HEK293 (cell line): Measurements from ENCODE around the gene C14orf119.
A peak's percentile ranks its signal among the peaks of the same experiment; 100 is the strongest.

Experiments used
- CTCF ChIA-PET: fragments of 350-600 bp; formaldehyde crosslinking; extraction: SDS; loops from one replicate; lab custom pipeline; 2021; ENCODE audit warnings: antibody characterized with exemption; lab: Yijun Ruan, JAX
- POLR2A ChIA-PET: fragments of 300-600 bp; formaldehyde crosslinking; extraction: SDS; loops from one replicate; lab custom pipeline; 2020; ENCODE audit warnings: antibody characterized with exemption, inconsistent platforms; lab: Yijun Ruan, JAX
- H3K27ac ChIP-seq: fragments of 200-500 bp; sonication (Bioruptor generic); 2 replicates; pipeline ENCODE4 v1.5.1; 2014; ENCODE audit warnings: low read depth, low read length, control low read depth, inconsistent platforms; ENCODE audit errors: extremely low read depth
- H3K36me3 ChIP-seq, 2 experiments: fragments of 200-500 bp in 1 of 2; sonication (Bioruptor generic) in 1 of 2; 1 replicate in 1 of 2; 2 replicates in 1 of 2; pipeline ENCODE4 v1.5.1; 2014 to 2017; ENCODE audit warnings: inconsistent platforms in 2 of 2, low read length in 2 of 2; ENCODE audit not compliant: control insufficient read depth in 2 of 2, insufficient read depth in 1 of 2
- H3K4me1 ChIP-seq: fragments of 200-500 bp; sonication (Bioruptor generic); 2 replicates; pipeline ENCODE4 v1.5.1; 2014; ENCODE audit warnings: mild to moderate bottlenecking, low read length, inconsistent platforms; ENCODE audit not compliant: control insufficient read depth, insufficient read depth
- H3K4me3 ChIP-seq: 2 replicates; pipeline ENCODE4 v1.5.1; 2011; ENCODE audit warnings: low read depth, mild to moderate bottlenecking, control low read depth, low read length, moderate library complexity
- H3K9me3 ChIP-seq: fragments of 200-500 bp; sonication (Bioruptor generic); 2 replicates; pipeline ENCODE4 v1.5.1; 2014; ENCODE audit warnings: low read depth, low read length, inconsistent platforms; ENCODE audit not compliant: control insufficient read depth, insufficient read depth
- GLI4 ChIP-seq: fragments of 450-650 bp; formaldehyde crosslinking; IDR thresholded peaks from 2 replicates; pipeline ENCODE4 v1.5.1; 2016; ENCODE audit warnings: missing biosample characterization, missing genetic modification characterization
- REPIN1 ChIP-seq: fragments of 450-650 bp; formaldehyde crosslinking; IDR thresholded peaks from 2 replicates; pipeline ENCODE4 v1.5.1; 2017; ENCODE audit warnings: missing biosample characterization, missing genetic modification characterization, low read depth
- SP2 ChIP-seq: fragments of 450-650 bp; formaldehyde crosslinking; IDR thresholded peaks from 2 replicates; pipeline ENCODE4 v1.5.1; 2016; ENCODE audit warnings: missing biosample characterization, missing genetic modification characterization
- ZFP41 ChIP-seq: fragments of 450-650 bp; formaldehyde crosslinking; IDR thresholded peaks from 2 replicates; pipeline ENCODE4 v1.5.1; 2016; ENCODE audit warnings: missing biosample characterization, missing genetic modification characterization, borderline replicate concordance
- ZIC2 ChIP-seq: fragments of 450-650 bp; formaldehyde crosslinking; IDR thresholded peaks from 2 replicates; pipeline ENCODE4 v1.5.1; 2016; ENCODE audit warnings: missing biosample characterization, missing genetic modification characterization
- ZNF146 ChIP-seq: fragments of 450-650 bp; formaldehyde crosslinking; IDR thresholded peaks from 2 replicates; pipeline ENCODE4 v1.5.1; 2016; ENCODE audit warnings: missing biosample characterization, missing genetic modification characterization
- ZNF169 ChIP-seq: fragments of 450-650 bp; formaldehyde crosslinking; IDR thresholded peaks from 2 replicates; pipeline ENCODE4 v1.5.1; 2016; ENCODE audit warnings: missing biosample characterization, missing genetic modification characterization
- ZNF24 ChIP-seq: fragments of 450-650 bp; formaldehyde crosslinking; IDR thresholded peaks from 2 replicates; pipeline ENCODE4 v1.5.1; 2016; ENCODE audit warnings: missing biosample characterization, missing genetic modification characterization
- ZNF274 ChIP-seq, 2 experiments: fragments of 200-500 bp in 1 of 2; fragments of 450-650 bp in 1 of 2; sonication (Bioruptor generic) in 1 of 2; formaldehyde crosslinking in 1 of 2; IDR thresholded peaks; 2 replicates each; pipeline versions ENCODE4 v1.5.1 to v1.6.1; 2014 to 2016; ENCODE audit warnings: borderline replicate concordance in 1 of 2, inconsistent platforms in 1 of 2, low read length in 1 of 2, missing biosample characterization in 1 of 2, missing genetic modification characterization in 1 of 2
- ZNF404 ChIP-seq: fragments of 450-650 bp; formaldehyde crosslinking; IDR thresholded peaks from 2 replicates; pipeline ENCODE4 v1.5.1; 2017; ENCODE audit warnings: missing biosample characterization, missing genetic modification characterization
- ZNF548 ChIP-seq: fragments of 450-650 bp; formaldehyde crosslinking; IDR thresholded peaks from 2 replicates; pipeline ENCODE4 v1.5.1; 2016; ENCODE audit warnings: missing biosample characterization, missing genetic modification characterization
- ZNF549 ChIP-seq: fragments of 450-650 bp; IDR thresholded peaks from 2 replicates; pipeline ENCODE4 v1.5.1; 2018; ENCODE audit warnings: missing biosample characterization, missing genetic modification characterization, mild to moderate bottlenecking, inconsistent platforms, moderate library complexity
- ZNF561 ChIP-seq: fragments of 450-650 bp; IDR thresholded peaks from 2 replicates; pipeline ENCODE4 v1.5.1; 2018; ENCODE audit warnings: missing biosample characterization, missing genetic modification characterization, borderline replicate concordance
- ZNF707 ChIP-seq: fragments of 450-650 bp; formaldehyde crosslinking; IDR thresholded peaks from 2 replicates; pipeline ENCODE4 v1.5.1; 2016; ENCODE audit warnings: missing biosample characterization, missing genetic modification characterization

The C14orf119 gene

GRCh38 chr14:23066368-23066767, 28.9 kb upstream of the C14orf119 start:
- CTCF ChIA-PET = interaction anchor here (0.6 to 3.4 kb wide), 5 partner anchors 10 to 84 kb away, joined by 3 to 49 read pairs (median 6); partner anchors contain the start of gene AJUBA
- H3K36me3 ChIP-seq = peaks cover 40 to 82% of the 10 kb centered on the region in 2 experiments
- POLR2A ChIA-PET = interaction anchor here (0.8 to 1.4 kb wide), 2 partner anchors 8 to 11 kb away, joined by 3 read pairs; no protein-coding TSS in a partner anchor
- no peaks in the 10 kb centered on the region for H3K9me3 ChIP-seq
- H3K4me1 ChIP-seq = peaks cover 7% of the 10 kb centered on the region
- H3K27ac ChIP-seq = no peak overlapping the region; the same call in 1 of the 2 replicates
- TF ChIP-seq ZNF274 (IDR thresholded peaks at IDR 0.05; ENCODE audit: low read length) (no peak), ZNF274 (tag by site-specific recombination; IDR thresholded peaks at IDR 0.05; ENCODE audit: borderline replicate concordance) (no peak), ZFP41 (tag by site-specific recombination) (no peak), ZNF24 (tag by site-specific recombination) (no peak), ZNF169 (tag by site-specific recombination) (no peak), ZNF548 (tag by site-specific recombination) (no peak), ZIC2 (tag by site-specific recombination) (no peak)
- H3K4me3 ChIP-seq = no peak overlapping the region

- Histone ChIP-seq H3K4me1 (peaks cover 13% of the 10 kb centered on the region), H3K4me3 (no peak overlapping the region), H3K9me3 (no peaks in the 10 kb centered on the region), H3K36me3 (peaks cover 35 to 75% of the 10 kb centered on the region in 2 experiments), H3K27ac (no peak overlapping the region; the same call in 1 of the 2 replicates)
- CTCF ChIA-PET = interaction anchor here (0.7 to 3.4 kb wide), 11 partner anchors 8 to 1007 kb away, joined by 3 to 58 read pairs (median 12); partner anchors contain the start of gene CDH24
- TF ChIP-seq REPIN1 (tag by site-specific recombination) (no peak), GLI4 (tag by site-specific recombination) (no peak), ZNF169 (tag by site-specific recombination) (no peak), ZNF549 (tag by site-specific recombination) (no peak), ZNF146 (tag by site-specific recombination) (no peak)
- POLR2A ChIA-PET = interaction anchor here (0.8 to 2.0 kb wide), 5 partner anchors 8 to 94 kb away, joined by 3 to 20 read pairs (median 7); partner anchors contain the start of genes ACIN1 and C14orf119
These were observed 28.2 kb upstream of the C14orf119 start for GRCh38 chr14:23066855-23067744.

GRCh38 chr14:23067847-23068788, 27.2 kb upstream of the C14orf119 start:
- TF ChIP-seq ZNF561 (tag by site-specific recombination) = no peak
- no peak for TF ChIP-seq ZNF404
- no peak for TF ChIP-seq ZNF707 (tag by site-specific recombination)
- TF ChIP-seq SP2 = 0 out of 2 replicates have a peak, but pooled peaks have one; percentile 21
- peaks cover 35 to 70% of the 10 kb centered on the region in 2 experiments for H3K36me3 ChIP-seq
- no peaks in the 10 kb centered on the region for H3K9me3 ChIP-seq
- H3K4me3 ChIP-seq = no peak overlapping the region
- ChIA-PET POLR2A (interaction anchor here (0.5 to 2.0 kb wide), 14 partner anchors 9 to 139 kb away, joined by 3 to 20 read pairs (median 4); partner anchors contain the start of genes ACIN1, AJUBA, C14orf119 and PRMT5), CTCF (interaction anchor here (0.6 to 3.4 kb wide), 60 partner anchors 9 to 1006 kb away, joined by 3 to 58 read pairs (median 5); partner anchors contain the start of genes ACIN1, AJUBA, C14orf119 and CDH24)
- 0 out of 2 replicates have a peak overlapping the region, but pooled peaks have one; percentile 66 for H3K27ac ChIP-seq
- H3K4me1 ChIP-seq = peaks cover 16% of the 10 kb centered on the region
